Measurements from ENCODE around the gene SCRG1.

The SCRG1 gene

DNA sequence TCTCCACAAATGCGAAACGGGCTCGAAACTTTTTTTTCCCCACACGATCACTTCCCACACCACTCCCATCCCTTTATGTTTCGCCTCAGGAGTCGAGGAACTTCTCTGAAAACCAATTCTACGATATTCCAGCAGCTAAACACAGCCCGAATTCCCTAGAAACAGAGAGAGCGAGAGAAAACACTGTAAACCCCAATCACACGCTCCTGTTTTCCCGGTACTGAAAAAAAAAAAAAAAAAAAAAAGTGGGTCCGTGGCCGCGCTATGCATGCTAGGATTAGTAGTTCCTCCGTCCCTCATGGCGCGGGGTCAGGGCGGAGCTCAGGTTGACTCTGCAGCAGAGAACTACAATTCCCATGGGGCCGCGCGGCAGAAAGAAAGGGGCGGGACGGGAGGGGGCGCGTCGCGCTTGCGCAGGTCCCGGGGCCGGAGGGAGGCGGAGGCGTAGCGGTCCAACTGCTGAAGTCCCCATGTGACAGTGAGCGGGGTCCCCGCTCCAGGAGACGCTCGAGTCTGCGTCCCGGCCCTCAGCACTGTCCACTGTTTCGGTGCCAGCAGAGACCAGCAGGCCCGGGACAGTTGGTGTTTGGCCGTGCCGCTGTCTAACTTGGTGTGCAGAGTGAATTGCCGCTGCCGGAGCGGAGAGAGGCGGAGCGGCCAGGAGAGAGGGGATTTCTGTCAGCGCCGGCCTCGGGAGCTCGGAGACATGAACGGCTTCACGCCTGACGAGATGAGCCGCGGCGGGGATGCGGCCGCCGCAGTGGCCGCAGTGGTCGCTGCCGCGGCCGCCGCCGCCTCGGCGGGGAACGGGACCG is 28.2 kb downstream of the SCRG1 start, which contains the start of gene SAP30:
Gene SAP30 (plus strand): TSS at position 478 of the 815 bp plus-strand sequence. CDS start 229 bp downstream, at position 707.
- CTCF ChIA-PET: interaction anchor here (0.5 to 0.7 kb wide), 4 partner anchors 9 to 69 kb away, joined by 3 to 5 read pairs (median 4); no protein-coding TSS in a partner anchor
- peak; percentile 67 for TF ChIP-seq L3MBTL2 (conservative IDR thresholded peaks at IDR 0.05)
- TF ChIP-seq, protein P1, sequence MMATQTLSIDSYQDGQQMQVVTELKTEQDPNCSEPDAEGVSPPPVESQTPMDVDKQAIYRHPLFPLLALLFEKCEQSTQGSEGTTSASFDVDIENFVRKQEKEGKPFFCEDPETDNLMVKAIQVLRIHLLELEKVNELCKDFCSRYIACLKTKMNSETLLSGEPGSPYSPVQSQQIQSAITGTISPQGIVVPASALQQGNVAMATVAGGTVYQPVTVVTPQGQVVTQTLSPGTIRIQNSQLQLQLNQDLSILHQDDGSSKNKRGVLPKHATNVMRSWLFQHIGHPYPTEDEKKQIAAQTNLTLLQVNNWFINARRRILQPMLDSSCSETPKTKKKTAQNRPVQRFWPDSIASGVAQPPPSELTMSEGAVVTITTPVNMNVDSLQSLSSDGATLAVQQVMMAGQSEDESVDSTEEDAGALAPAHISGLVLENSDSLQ (IDR thresholded peaks at IDR 0.05): peak; percentile 13; the same call in 1 of the 2 replicates
- peak; percentile 100 for TF ChIP-seq ZNF384 (IDR thresholded peaks at IDR 0.05)
- TF ChIP-seq ARNT (IDR thresholded peaks at IDR 0.05): no peak
- TF ChIP-seq NFRKB (IDR thresholded peaks at IDR 0.05): no peak
- TF ChIP-seq CTBP1 (IDR thresholded peaks at IDR 0.05; ENCODE audit: borderline replicate concordance): no peak
- no peak for TF ChIP-seq LEF1 (IDR thresholded peaks at IDR 0.05; ENCODE audit: borderline replicate concordance)
- no peak for TF ChIP-seq FOXA1 (IDR thresholded peaks at IDR 0.05)
- DNase-seq (ENCODE audit: extremely low spot score): peak; percentile 92
- POLR2A ChIA-PET: interaction anchor here (0.6 to 13.1 kb wide), 21 partner anchors 9 to 93 kb away, joined by 3 to 317 read pairs (median 3); partner anchors contain the start of gene HMGB2

DNA sequence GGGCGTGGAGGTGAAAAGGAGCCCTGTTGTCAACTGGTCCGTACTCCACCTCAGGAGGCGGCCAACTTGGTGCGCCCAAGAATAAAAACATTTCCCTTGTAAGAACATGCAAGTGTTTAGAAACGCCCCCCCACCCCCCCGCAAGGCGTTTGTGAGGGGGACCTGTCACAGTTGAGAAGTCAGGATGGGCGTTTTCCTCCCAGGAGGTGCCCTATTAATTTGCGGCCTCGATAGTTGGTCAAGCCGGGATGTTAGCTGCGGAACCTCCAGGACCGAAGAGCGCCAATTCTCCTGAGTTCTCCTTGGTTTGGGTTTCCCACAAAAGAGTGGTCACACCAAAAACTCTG is 28.8 kb downstream of the SCRG1 start:
- no peak for TF ChIP-seq FOXK2 (IDR thresholded peaks at IDR 0.05)
- TF ChIP-seq SUZ12 (IDR thresholded peaks at IDR 0.05): no peak
- TF ChIP-seq FOXA1 (IDR thresholded peaks at IDR 0.05): no peak
- no peak for TF ChIP-seq BHLHE40 (IDR thresholded peaks at IDR 0.05; ENCODE audit: borderline replicate concordance)
- TF ChIP-seq, protein P1 (IDR thresholded peaks at IDR 0.05): no peak
- TF ChIP-seq CTBP1 (IDR thresholded peaks at IDR 0.05; ENCODE audit: borderline replicate concordance): no peak
- no peak for TF ChIP-seq FOXM1 (IDR thresholded peaks at IDR 0.05; ENCODE audit: borderline replicate concordance)
- TF ChIP-seq ARNT (IDR thresholded peaks at IDR 0.05): no peak
- TF ChIP-seq LEF1 (IDR thresholded peaks at IDR 0.05; ENCODE audit: borderline replicate concordance): no peak
- TF ChIP-seq L3MBTL2 (conservative IDR thresholded peaks at IDR 0.05): no peak
- no peak for TF ChIP-seq ZNF384 (IDR thresholded peaks at IDR 0.05)
- TF ChIP-seq SP1 (IDR thresholded peaks at IDR 0.05): no peak
- no peak for DNase-seq (ENCODE audit: extremely low spot score)
- ChIA-PET POLR2A (interaction anchor here (0.6 to 13.1 kb wide), 19 partner anchors 8 to 92 kb away, joined by 3 to 317 read pairs (median 5); partner anchors contain the start of gene HMGB2), CTCF (interaction anchor here (0.7 to 1.3 kb wide), 2 partner anchors 9 to 30 kb away, joined by 3 to 5 read pairs; no protein-coding TSS in a partner anchor)

DNA sequence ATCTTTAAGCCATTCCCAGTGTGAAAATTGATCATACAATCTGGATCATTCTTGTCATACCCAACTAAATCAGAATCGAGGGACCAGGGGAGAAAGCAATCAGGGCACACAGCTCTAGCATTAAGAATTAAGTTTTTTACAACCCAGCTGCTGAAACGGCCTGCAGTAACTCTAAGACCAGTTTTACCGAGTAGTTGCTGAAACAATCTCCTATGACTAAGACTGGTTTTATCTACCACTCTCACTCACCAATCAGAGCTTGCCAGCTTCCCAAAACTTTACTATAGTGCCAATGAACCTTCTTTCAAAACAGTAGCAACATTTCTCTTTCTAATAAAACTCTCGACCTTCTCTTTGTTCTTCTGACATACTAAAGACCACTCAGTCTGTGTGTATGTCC is 31.0 kb downstream of the SCRG1 start:
- CTCF ChIA-PET: interaction anchor here (1.1 kb wide), 1 partner anchor 11 kb away, joined by 3 read pairs; no protein-coding TSS in a partner anchor
- POLR2A ChIA-PET: interaction anchor here (13.1 kb wide), 1 partner anchor 34 kb away, joined by 317 read pairs; the partner anchor contains the start of gene HMGB2
- DNase-seq (ENCODE audit: extremely low spot score): no peak
- TF ChIP-seq ARNT (IDR thresholded peaks at IDR 0.05) (no peak), BHLHE40 (IDR thresholded peaks at IDR 0.05; ENCODE audit: borderline replicate concordance) (no peak), HDGF (IDR thresholded peaks at IDR 0.05; ENCODE audit: borderline replicate concordance) (no peak), TARDBP (IDR thresholded peaks at IDR 0.05) (no peak), LEF1 (IDR thresholded peaks at IDR 0.05; ENCODE audit: borderline replicate concordance) (no peak), FOXM1 (IDR thresholded peaks at IDR 0.05; ENCODE audit: borderline replicate concordance) (no peak), SP1 (IDR thresholded peaks at IDR 0.05) (no peak), SUZ12 (IDR thresholded peaks at IDR 0.05) (no peak), L3MBTL2 (conservative IDR thresholded peaks at IDR 0.05) (no peak), FOXK2 (IDR thresholded peaks at IDR 0.05) (no peak), ELF4 (IDR thresholded peaks at IDR 0.05) (no peak), NFRKB (IDR thresholded peaks at IDR 0.05) (no peak), ZNF384 (IDR thresholded peaks at IDR 0.05) (no peak), CTBP1 (IDR thresholded peaks at IDR 0.05; ENCODE audit: borderline replicate concordance) (no peak), FOXA1 (IDR thresholded peaks at IDR 0.05) (no peak)

DNA sequence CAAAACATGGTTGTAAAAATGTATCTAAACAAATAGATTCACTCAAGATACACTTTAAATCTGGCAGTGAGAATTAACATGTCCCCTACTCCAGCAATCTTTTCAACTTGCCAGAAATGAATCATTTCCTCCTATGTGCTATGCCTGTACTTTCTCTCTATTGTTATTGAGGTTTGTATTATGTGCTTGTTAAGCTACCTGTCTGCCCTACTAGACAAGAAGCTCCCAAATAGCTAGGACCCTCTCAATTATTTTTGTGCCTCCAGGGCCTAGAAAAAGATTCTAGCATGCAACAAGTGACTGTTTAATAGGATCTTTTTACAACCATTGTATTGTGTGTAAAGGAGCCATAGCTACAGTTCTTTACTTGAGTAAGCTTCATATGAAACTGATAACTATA is 31.6 kb downstream of the SCRG1 start:
- CTCF ChIA-PET: interaction anchor here (1.1 kb wide), 1 partner anchor 10 kb away, joined by 3 read pairs; no protein-coding TSS in a partner anchor
- DNase-seq (ENCODE audit: extremely low spot score): no peak
- no peak for TF ChIP-seq CTBP1 (IDR thresholded peaks at IDR 0.05; ENCODE audit: borderline replicate concordance)
- TF ChIP-seq LEF1 (IDR thresholded peaks at IDR 0.05; ENCODE audit: borderline replicate concordance): no peak
- no peak for TF ChIP-seq FOXK2 (IDR thresholded peaks at IDR 0.05)
- TF ChIP-seq SP1 (IDR thresholded peaks at IDR 0.05): no peak
- no peak for TF ChIP-seq ELF4 (IDR thresholded peaks at IDR 0.05)
- TF ChIP-seq NFRKB (IDR thresholded peaks at IDR 0.05): no peak
- TF ChIP-seq, protein P1 (IDR thresholded peaks at IDR 0.05): no peak
- TF ChIP-seq L3MBTL2 (conservative IDR thresholded peaks at IDR 0.05): no peak
- TF ChIP-seq BHLHE40 (IDR thresholded peaks at IDR 0.05; ENCODE audit: borderline replicate concordance): no peak
- no peak for TF ChIP-seq FOXA1 (IDR thresholded peaks at IDR 0.05)
- TF ChIP-seq HDGF (IDR thresholded peaks at IDR 0.05; ENCODE audit: borderline replicate concordance): no peak
- no peak for TF ChIP-seq ARNT (IDR thresholded peaks at IDR 0.05)
- TF ChIP-seq ZNF384 (IDR thresholded peaks at IDR 0.05): no peak
- TF ChIP-seq TARDBP (IDR thresholded peaks at IDR 0.05): no peak
- no peak for TF ChIP-seq SUZ12 (IDR thresholded peaks at IDR 0.05)
- TF ChIP-seq FOXM1 (IDR thresholded peaks at IDR 0.05; ENCODE audit: borderline replicate concordance): no peak
- POLR2A ChIA-PET: interaction anchor here (13.1 kb wide), 1 partner anchor 33 kb away, joined by 317 read pairs; the partner anchor contains the start of gene HMGB2

DNA sequence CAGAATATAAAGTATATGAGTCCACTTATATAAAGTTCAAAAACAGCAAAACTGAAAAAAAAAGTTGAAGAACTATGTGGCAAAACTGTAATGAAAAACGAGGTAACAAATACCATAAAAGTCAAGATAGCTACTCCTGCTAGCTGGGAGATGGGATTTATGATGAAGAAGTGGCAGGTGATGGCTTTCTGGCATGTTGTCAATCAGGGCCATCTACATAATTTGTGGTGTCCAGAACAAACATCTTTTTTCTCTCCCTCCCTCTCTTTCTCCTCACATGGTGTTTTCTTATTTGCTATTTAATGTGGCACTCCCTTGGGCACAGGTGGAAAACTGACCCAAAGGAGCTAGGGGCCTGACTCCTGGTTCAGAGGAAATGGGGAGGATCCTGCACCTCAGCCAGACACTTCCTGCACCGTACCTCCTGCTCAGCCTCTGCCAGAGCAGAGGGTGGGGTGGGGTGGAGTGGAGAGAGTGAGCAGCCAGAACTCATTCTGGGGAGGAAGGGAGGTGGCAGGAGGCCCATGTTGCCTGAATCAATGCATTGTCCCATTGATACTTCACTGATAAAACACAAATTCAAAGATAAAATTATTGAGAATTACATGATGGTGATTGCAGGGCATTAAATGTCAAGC is 33.4 kb downstream of the SCRG1 start:
- CTCF ChIA-PET: interaction anchor here (0.6 to 1.1 kb wide), 3 partner anchors 10 to 757 kb away, joined by 3 to 4 read pairs (median 3); no protein-coding TSS in a partner anchor
- no peak for DNase-seq (ENCODE audit: extremely low spot score)
- POLR2A ChIA-PET: interaction anchor here (13.1 kb wide), 1 partner anchor 32 kb away, joined by 317 read pairs; the partner anchor contains the start of gene HMGB2
- TF ChIP-seq, protein P1 (IDR thresholded peaks at IDR 0.05): peak; percentile 27; the same call in 1 of the 2 replicates
- no peak for TF ChIP-seq FOXM1 (IDR thresholded peaks at IDR 0.05; ENCODE audit: borderline replicate concordance)
- no peak for TF ChIP-seq SUZ12 (IDR thresholded peaks at IDR 0.05)
- TF ChIP-seq FOXK2 (IDR thresholded peaks at IDR 0.05): no peak

Measured in HEK293T (cell line).